HG02588 (cell line): Measurements from ENCODE around the gene FSTL5.

Source experiments
- ATAC-seq: cut with Tn5 transposase; IDR thresholded peaks from one replicate; pipeline ENCODE4 v1.9.1; 2021; ENCODE audit warnings: mild to moderate bottlenecking, moderate library complexity; ENCODE audit not compliant: unreplicated experiment

Gene FSTL5

GRCh38 chr4:161345741-161346140, 818.1 kb downstream of the FSTL5 start:
- no peak for ATAC-seq

DNA sequence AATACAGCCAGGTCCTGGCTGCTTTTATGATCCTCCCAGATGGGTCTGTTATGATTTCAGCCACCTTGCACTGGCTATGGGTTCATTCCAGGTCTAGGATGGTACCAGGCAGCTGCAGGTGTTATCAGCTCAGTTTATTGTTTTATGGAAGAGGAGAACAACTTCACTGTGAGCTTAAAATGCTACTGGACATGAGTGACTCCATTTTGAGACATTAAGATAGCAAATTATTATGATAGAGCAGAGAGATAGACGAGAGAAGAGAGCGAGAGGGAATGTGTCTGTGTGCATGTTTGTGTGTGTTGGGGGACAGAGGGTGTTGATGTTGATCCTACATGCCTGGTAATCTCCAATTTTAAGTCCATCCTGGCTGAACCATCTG, 820.2 kb downstream of the FSTL5 start:
- no peak for ATAC-seq

DNA sequence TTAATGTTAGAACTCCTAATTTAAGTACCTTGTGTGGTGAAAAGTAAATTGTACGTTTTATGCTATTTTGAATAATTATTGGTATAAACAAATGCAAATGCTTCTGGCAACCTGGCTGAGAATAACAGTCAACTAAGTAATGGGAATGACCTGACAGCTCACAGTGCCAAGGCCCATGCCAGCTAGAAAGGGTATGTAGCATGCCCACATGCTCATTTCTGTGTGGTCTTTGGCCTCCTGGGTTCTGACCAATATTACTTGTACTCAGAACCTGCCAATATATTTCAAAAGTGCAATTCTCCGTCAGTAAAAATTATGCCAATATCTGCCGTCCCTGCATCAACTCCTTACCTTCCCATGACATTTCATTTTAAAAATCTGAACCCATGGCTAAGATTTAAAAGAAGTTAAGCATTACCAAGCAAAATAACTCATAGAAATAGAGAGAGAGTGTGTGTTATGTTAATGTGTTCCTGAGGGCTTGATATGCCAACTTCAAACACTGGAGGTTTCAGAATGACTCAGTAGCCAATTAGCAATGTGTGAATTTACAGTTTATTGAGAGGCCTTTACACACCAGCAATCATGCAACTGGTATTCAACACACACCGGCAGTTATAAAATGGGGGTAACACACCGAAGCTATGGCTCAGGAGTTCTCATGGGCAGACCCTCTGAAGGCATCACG, 820.8 kb downstream of the FSTL5 start:
- no peak for ATAC-seq

- no peak for ATAC-seq
Observed at GRCh38 chr4:161336621-161337020, 827.2 kb downstream of the FSTL5 start.

GRCh38 chr4:161336016-161336530, 827.7 kb downstream of the FSTL5 start:
- no peak for ATAC-seq
